Gastroesophageal sphincter (tissue), 3 donors: ENCODE data around the gene TNXB.

Source experiments
- POLR2A ChIP-seq, 2 donors: fragments of 450-650 bp; IDR thresholded peaks; one replicate each; pipeline ENCODE4 v1.6.1; 2017; ENCODE audit warnings: antibody characterized with exemption in 2 of 2, mild to moderate bottlenecking in 2 of 2, moderate library complexity in 1 of 2
- POLR2AphosphoS5 ChIP-seq: sonication (generic); formaldehyde crosslinking; IDR thresholded peaks from one replicate; pipeline ENCODE4 v1.6.1; 2017; ENCODE audit warnings: antibody characterized with exemption
- TF ChIP-seq, protein P1 (sequence below), 4 experiments: fragments of 200-600 bp in 2 of 4; fragments of 450-650 bp in 2 of 4; sonication (generic) in 1 of 4; IDR thresholded peaks; one replicate each; pipeline ENCODE4 v1.5.1; 2017 to 2019; ENCODE audit warnings: antibody characterized with exemption in 4 of 4, mild to moderate bottlenecking in 2 of 4, moderate library complexity in 2 of 4

DNA sequence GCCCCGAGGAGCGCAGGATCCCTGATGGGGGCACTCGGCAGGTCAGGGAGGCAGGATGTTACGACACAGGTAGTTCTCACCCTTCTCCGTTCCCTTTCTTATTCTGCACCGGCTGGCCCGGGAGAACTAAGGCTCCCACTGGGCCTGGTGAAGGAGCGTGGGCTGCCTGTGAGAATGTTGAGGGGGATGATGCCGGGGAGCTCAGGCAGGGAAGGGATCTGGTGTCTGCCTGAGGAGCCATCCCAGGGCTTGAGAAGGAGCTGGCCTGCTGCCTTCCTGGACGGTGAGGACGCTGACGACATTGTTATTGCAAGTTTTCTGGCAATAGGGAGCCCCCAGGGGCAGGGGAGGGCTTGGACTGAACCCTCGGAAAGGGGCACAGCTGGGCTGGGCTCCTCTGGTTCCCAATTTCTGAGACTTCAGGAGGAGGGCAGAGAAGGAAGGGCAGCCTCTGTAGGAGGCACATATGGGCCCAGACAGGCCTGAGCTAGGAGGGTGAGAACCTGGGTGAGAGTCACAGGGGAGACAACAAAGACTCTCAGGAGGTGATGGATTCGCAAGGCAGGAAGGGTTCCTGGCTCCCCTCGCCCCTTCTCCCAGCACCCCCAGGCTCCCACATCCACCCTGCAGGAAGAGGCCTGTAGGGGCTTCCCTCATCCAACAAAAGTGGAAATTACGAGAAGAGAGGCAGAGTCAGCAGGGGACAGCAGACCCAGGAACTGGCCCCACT lies 38.2 kb downstream of the TNXB start:
- no peak for TF ChIP-seq POLR2AphosphoS5
- TF ChIP-seq, protein P1, sequence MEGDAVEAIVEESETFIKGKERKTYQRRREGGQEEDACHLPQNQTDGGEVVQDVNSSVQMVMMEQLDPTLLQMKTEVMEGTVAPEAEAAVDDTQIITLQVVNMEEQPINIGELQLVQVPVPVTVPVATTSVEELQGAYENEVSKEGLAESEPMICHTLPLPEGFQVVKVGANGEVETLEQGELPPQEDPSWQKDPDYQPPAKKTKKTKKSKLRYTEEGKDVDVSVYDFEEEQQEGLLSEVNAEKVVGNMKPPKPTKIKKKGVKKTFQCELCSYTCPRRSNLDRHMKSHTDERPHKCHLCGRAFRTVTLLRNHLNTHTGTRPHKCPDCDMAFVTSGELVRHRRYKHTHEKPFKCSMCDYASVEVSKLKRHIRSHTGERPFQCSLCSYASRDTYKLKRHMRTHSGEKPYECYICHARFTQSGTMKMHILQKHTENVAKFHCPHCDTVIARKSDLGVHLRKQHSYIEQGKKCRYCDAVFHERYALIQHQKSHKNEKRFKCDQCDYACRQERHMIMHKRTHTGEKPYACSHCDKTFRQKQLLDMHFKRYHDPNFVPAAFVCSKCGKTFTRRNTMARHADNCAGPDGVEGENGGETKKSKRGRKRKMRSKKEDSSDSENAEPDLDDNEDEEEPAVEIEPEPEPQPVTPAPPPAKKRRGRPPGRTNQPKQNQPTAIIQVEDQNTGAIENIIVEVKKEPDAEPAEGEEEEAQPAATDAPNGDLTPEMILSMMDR (IDR thresholded peaks at IDR 0.05) = no peak
- no peak for TF ChIP-seq POLR2A (IDR thresholded peaks at IDR 0.05)
